ENCODE measurements around the gene CHMP4A.
A peak's percentile ranks its signal among the peaks of the same experiment; 100 is the strongest.

The CHMP4A gene

GRCh38 chr14:24182110-24182882, 31.0 kb downstream of the CHMP4A start:
- intact Hi-C loops (cut with DNase I) = no loop called here
- DNase-seq = peak in 2 of 10 donors; percentile 64 to 71

DNA sequence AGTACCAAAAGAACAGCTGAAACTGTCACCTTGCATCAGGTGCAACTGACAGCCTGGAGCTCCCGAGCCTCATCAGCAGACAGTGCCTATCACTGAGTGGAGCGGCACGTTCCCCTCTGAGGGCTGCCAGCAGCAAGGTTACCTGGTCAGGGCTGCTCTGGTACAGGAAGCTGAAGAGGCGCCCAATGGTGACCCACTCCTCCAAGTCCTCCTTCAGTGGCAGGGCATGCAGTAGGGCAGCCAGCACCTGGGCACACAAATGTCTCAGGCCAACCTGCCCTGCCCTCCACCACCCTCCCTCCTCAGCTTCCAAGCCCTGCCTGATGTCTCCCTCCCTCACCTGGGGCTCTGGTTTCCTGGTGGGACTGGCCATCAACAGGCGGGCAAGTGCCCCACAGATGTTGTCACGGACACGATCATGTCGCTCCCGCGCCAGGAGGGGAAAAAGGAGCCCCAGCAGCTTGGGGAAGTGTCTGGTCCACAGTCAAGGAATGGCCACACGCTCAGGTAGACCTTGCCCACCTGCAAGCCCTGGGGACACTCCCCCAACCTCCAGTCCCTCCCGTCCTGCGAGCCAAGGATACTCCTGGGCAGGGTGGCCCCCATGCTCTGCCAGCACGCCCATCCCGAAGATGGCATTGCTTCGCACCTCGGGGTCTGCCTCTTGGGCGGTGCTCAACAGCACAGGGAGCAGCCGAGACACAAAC, 31.8 kb downstream of the CHMP4A start:
- intact Hi-C loops (cut with DNase I) = no loop called here
- DNase-seq = peak in 2 of 10 donors; percentile 49 to 77

DNA sequence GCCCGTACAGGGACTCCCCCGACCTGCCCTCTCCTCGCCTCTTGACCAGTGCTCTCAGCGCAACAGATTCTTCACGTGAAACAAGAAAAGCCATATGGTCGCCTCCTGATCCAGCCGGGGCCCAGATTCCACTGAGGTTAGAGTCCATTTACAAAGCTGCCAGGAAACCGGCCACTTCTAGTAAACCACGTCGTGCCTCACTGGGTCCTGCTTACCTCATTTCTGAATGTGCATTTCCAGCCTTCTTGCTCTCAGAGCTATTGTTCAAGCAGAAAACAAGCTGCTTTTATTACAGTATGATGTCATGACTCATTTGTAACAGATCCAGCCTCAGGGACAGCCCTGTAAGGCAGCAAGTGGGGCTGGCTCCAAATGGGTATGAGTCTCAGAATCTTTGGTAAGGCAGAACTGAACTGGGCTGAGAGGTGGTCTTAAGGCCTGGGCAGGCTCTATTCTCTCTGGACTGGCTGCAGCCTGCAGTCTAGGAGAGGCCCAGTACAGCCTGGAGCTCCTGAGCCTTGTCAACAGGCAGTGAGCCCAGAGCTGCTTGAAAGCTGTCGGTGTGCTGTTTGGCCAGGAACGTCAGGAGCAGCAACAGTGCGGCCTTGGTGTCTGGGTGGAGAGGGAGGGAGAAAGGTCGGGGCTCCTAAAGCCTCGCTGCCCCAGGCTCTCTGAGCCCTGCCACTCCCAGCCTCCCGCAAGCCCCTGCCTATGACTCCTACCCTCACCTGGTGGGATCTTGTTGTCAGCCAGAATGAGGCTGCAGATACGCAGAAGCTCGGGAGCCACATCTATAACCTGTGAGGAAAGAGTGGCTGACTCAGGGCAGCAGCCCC, 33.1 kb downstream of the CHMP4A start:
- intact Hi-C loops (cut with DNase I) = no loop called here
- peak in 2 of 10 donors; percentile 23 to 70 for DNase-seq

GRCh38 chr14:24179294-24179960, 33.9 kb downstream of the CHMP4A start:
- intact Hi-C loops (cut with DNase I) = no loop called here
- peak in 1 of 10 donors; percentile 67 for DNase-seq

DNA sequence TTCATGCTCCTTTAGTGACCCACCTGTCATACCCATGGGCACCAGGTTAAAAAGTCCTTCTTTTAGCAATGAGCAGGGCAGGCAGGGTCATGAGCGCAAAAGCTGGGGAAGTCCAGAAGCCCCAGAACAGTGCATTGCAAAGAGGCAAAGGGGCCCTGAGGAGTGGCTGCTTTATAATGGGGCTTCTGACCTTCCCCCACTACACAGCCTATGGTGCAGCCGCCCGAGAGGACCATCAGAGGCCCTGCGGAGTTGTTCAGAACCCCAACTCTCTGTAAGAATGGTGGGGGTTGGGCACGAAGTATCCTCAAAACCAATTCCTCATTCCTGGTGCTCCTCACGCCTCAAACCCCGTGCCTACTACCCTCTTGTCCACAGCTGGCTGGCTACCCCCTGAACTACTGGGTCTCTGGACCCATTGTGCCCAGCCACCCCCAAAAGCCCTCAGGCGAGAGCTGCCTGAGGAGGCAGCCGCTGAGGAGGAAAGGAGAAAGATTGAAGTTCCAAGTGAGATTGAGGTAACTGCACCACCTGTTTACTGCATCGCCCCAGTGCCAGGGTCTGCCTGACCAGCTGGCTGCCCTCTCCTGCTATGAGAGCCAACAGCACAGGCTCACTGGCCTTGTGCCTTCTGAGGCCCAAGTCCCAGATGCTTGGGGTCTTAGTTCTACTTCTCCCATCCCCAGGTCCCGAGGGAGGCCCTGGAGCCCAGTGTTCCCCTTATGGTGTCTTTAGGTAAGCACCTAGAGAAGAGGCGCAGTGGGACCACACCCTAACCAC, 34.7 kb downstream of the CHMP4A start:
- DNase-seq = peak in 1 of 10 donors; percentile 19
- intact Hi-C loops (cut with DNase I) = no loop called here

DNA sequence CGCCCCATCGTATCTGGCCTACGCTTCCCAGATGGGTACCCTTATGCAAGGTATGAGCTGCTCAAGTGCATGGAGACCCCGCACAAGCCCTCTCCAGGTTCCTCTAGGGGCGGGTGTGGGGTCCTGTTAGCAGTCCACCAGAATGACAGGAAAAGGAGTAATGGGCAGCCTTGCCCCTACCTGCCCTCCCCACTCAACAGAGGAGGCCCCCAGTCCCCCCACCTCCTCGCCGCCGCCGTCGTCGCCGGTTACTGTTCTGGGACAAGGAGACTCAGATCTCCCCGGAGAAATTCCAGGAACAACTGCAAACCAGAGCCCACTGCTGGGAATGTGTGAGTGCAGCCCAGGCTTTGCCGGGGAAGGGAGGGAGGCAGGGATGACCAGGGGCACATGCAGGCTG, 35.4 kb downstream of the CHMP4A start:
- peak in 1 of 10 donors; percentile 46 for DNase-seq
- intact Hi-C loops (cut with DNase I) = no loop called here

- peak in 1 of 10 donors; percentile 39 for DNase-seq
- intact Hi-C loops (cut with DNase I) = no loop called here
Measured at GRCh38 chr14:24177041-24177825, 36.1 kb downstream of the CHMP4A start.

DNA sequence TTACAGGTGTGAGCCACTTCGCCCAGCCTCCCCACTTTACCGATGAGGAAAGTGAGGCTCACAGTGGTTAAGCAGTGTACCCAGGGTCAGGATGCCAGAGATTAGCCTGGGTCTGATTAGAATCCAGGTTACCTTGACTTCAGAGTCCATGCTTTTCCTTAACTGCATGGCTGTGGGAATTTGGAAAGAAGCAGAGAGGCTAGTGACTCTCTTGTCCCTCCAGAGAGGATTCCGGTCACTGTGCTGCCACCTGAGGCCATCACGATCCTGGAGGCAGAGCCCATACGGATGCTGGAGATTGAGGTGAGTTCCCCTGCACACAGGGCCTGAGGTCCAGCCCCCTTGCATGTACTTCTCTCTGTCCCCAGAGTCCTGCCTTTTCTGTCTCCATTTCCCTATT, 36.7 kb downstream of the CHMP4A start:
- DNase-seq = peak in 1 of 10 donors; percentile 5
- intact Hi-C loops (cut with DNase I) = no loop called here

DNA sequence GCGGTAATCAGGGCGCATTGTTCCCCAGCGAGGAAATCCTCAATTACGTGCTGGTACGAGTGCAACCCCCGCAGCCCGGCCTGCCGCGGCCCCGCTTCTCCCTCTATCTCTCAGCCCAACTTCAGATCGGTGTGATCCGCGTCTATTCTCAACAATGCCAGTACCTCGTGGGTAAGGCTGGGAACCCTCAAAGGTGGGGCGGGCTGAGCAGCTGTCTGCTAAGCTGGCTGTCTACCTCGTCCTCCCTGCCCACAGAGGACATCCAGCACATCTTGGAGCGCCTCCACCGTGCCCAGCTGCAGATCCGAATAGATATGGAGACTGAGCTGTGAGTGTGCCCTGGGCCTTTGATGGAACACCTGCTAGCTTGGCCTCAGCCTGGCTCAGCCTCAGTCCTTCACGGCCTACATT, 40.4 kb downstream of the CHMP4A start:
- DNase-seq = peak in 7 of 10 donors; percentile 19 to 90 (median 55)
- intact Hi-C loops (cut with DNase I) = no loop called here

DNA sequence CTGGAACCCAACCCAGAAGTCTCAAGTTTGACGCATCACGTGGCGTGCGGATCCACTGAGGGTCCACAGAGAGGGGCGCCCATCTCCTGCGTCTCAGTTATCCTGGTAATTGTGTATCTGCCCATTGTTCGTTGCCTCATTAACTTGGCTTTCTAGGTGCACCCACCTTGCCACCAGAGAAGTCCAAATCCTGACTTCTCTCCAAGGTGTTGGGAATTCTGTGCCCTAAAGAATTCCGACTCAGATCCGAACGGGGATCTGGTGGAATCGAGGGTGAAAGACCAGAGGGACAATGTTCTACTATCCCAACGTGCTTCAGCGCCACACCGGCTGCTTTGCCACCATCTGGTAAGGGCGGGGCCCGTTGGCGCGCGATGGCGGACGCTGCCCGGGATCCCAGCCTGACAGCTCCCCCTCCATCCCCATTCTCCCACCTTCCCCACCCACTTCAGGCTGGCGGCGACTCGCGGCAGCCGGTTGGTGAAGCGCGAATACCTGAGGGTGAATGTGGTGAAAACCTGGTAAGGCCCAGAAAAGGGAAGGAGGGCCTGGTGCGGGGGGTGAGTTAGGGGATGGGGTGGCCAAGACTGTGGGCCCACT, 40.9 kb downstream of the CHMP4A start:
- peak in 5 of 10 donors; percentile 18 to 86 (median 76) for DNase-seq
- intact Hi-C loops (cut with DNase I) = no loop called here

DNA sequence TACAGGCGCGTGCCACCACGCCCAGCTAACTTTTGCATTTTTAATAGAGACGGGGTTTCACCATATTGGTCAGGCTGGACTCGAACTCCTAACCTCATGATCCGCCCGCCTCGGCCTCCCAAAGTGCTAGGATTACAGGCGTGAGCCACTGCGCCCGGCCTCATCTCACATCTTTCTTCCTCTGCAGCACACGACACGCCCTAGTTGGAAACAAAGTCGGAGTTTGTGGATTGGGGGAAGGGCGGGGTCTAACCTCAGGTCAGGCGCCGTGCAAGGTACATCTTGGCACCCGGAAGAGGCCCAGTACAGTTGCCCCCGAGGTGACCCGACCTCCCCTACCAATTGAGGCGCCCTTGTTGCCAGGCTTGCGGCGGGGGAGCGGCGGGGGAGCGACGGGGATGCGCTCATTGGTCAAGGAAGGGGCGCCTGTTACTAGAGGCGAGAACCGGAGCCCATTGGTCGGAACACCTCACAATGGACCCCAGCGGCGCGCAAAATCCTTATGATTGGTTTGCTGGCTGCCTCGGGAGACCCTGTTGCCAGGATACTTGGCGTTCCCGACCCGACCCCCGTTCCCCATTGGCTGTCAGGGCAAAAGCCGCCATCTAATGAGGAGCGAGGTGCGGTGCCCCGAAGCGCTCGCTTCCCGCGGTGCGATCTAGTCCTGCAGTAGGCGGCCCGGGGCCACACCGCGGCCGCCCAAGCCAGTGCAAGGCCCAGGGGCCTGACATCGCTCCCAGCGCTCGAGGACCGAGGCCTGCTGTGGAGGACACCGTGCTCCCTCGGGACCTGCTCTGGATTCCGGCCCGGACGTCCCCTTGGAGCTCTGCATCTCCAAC, 41.6 kb downstream of the CHMP4A start, which contains the start of gene REC8:
REC8 (plus strand) TSS at position 659 of the 839 bp plus-strand sequence. CDS start 473 bp downstream, outside the sequence.
- intact Hi-C loops (cut with DNase I) = no loop called here
- DNase-seq = peak; percentile 80 to 99 (median 94)

- peak in 1 of 10 donors; percentile 12 for DNase-seq
- intact Hi-C loops (cut with DNase I) = no loop called here
Measured at GRCh38 chr14:24167469-24168114, 45.7 kb downstream of the CHMP4A start.

DNA sequence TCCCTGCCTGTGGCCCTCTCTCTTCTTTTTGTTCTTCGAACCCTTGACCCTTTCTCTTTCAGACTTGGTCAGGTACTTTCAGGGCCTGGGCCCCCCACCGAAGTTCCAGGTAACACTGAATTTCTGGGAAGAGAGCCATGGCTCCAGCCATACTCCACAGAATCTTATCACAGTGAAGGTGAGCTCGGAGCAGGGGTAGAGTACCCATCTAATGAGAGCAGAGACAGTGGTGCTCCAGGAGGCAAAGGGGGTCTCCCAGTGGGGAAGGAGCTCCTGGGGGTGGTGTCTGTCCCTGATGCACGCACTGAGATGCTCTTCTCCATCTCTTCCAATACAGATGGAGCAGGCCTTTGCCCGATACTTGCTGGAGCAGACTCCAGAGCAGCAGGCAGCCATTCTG, 47.5 kb downstream of the CHMP4A start:
- DNase-seq = peak in 2 of 10 donors; percentile 15 to 16
- intact Hi-C loops (cut with DNase I) = no loop called here

DNA sequence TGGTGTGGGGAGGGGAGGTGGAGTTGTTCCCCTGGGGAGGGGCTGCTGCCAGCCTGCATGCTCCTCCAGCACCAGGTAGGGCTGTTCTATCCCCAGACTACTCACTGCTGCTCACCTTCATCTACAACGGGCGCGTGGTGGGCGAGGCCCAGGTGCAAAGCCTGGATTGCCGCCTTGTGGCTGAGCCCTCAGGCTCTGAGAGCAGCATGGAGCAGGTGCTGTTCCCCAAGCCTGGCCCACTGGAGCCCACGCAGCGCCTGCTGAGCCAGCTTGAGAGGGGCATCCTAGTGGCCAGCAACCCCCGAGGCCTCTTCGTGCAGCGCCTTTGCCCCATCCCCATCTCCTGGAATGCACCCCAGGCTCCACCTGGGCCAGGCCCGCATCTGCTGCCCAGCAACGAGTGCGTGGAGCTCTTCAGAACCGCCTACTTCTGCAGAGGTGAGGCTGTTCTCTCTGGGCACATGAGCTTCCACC, 48.7 kb downstream of the CHMP4A start:
- peak in 3 of 10 donors; percentile 57 to 78 (median 68) for DNase-seq
- intact Hi-C loops (cut with DNase I) = no loop called here

DNA sequence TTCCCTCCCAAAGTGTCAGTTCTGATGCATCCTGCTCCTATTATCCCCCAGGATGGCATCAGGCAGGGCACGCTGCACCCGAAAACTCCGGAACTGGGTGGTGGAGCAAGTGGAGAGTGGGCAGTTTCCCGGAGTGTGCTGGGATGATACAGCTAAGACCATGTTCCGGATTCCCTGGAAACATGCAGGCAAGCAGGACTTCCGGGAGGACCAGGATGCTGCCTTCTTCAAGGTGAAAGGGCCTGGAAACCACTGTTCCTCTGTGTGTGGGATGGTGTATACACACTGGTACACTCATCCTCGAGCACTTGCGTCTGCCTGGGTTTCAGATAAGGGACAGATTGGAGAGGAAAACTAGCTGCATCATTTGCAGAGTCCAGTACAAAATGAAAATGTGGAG, 51.2 kb downstream of the CHMP4A start:
- peak in 5 of 10 donors; percentile 17 to 70 (median 31) for DNase-seq
- intact Hi-C loops (cut with DNase I) = no loop called here

Data from posterior cingulate gyrus (tissue), 11 donors.